GM12878 (cell line): Measurements from ENCODE around the gene BCLAF1.

ENCODE experiments used
- E2F4 ChIP-seq: IDR thresholded peaks from 2 replicates; pipeline ENCODE4 v1.6.1; 2012; ENCODE audit warnings: low read depth, low read length, improper control_type of control experiment
- TF ChIP-seq, protein P1 (sequence below), 3 experiments: IDR thresholded peaks in 2 of 3; conservative IDR thresholded peaks in 1 of 3; 2 replicates each; pipeline ENCODE4 v1.5.1; 2011; ENCODE audit warnings: low read depth in 3 of 3, low read length in 3 of 3, mild to moderate bottlenecking in 3 of 3, control low read depth in 2 of 3, moderate library complexity in 2 of 3, inconsistent platforms in 1 of 3, mixed read lengths in 1 of 3; ENCODE audit not compliant: control insufficient read depth in 2 of 3, insufficient read depth in 1 of 3; ENCODE audit errors: extremely low read depth in 1 of 3

- TF ChIP-seq, protein P1, sequence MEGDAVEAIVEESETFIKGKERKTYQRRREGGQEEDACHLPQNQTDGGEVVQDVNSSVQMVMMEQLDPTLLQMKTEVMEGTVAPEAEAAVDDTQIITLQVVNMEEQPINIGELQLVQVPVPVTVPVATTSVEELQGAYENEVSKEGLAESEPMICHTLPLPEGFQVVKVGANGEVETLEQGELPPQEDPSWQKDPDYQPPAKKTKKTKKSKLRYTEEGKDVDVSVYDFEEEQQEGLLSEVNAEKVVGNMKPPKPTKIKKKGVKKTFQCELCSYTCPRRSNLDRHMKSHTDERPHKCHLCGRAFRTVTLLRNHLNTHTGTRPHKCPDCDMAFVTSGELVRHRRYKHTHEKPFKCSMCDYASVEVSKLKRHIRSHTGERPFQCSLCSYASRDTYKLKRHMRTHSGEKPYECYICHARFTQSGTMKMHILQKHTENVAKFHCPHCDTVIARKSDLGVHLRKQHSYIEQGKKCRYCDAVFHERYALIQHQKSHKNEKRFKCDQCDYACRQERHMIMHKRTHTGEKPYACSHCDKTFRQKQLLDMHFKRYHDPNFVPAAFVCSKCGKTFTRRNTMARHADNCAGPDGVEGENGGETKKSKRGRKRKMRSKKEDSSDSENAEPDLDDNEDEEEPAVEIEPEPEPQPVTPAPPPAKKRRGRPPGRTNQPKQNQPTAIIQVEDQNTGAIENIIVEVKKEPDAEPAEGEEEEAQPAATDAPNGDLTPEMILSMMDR (IDR thresholded peaks at IDR 0.05 in 2 of 3, conservative IDR thresholded peaks at IDR 0.05 in 1 of 3; ENCODE audit: control insufficient read depth in 2 of 3, extremely low read depth in 1 of 3, insufficient read depth in 1 of 3, low read depth in 3 of 3, low read length in 3 of 3) = no peak
- no peak for TF ChIP-seq E2F4
Observed at GRCh38 chr6:136294621-136295020, 5.0 kb upstream of the BCLAF1 start.
